Fibroblast of villous mesenchyme (primary cell): ENCODE results near the gene CHODL. TPM values are rescaled to one million over a fixed set of nuclear protein-coding genes. Genes with fewer than 3 reads are reported as not detected.

ENCODE experiments used
- DNase-seq: peaks from one replicate; pipeline ENCODE4 v3.0.0-alpha.2; 2010; ENCODE audit warnings: low read depth
- H3K4me3 ChIP-seq: 2 replicates; pipeline ENCODE4 v1.5.1; 2011; ENCODE audit warnings: low read depth, mild to moderate bottlenecking, low read length
- total RNA-seq: library from RNA; depleted of rRNA; stranded (reverse); fragments of >200 nt; gene quantifications from 2 replicates; pipeline ENCODE4 v1.2.3, GENCODE V29; 2012
- TF ChIP-seq, protein P1 (sequence below): IDR thresholded peaks from 2 replicates; pipeline ENCODE4 v1.5.1; 2012; ENCODE audit warnings: low read depth, mild to moderate bottlenecking, low read length; ENCODE audit not compliant: insufficient read depth

CHODL gene
- total RNA-seq, 1 donor = under 0.01 TPM

DNA sequence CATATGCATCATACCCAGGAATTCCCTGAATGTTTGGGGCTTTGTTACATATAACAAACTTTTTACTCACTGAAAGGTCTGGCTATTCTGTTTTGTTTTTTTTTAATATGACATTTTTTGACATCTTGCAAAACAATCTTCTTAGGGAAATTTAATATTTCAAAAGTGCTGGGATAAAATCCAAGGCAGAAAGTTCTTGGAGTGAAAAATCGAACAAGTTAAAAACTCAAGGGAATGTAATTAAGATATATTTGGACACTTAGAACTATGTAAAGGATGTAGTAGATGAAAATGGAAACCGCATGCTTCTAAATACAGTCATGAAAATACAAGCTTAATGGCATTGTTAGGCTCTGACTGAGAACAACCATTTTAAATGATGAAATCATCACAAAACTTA lies 8.6 kb downstream of the CHODL start:
- no peak for DNase-seq
- TF ChIP-seq, protein P1, sequence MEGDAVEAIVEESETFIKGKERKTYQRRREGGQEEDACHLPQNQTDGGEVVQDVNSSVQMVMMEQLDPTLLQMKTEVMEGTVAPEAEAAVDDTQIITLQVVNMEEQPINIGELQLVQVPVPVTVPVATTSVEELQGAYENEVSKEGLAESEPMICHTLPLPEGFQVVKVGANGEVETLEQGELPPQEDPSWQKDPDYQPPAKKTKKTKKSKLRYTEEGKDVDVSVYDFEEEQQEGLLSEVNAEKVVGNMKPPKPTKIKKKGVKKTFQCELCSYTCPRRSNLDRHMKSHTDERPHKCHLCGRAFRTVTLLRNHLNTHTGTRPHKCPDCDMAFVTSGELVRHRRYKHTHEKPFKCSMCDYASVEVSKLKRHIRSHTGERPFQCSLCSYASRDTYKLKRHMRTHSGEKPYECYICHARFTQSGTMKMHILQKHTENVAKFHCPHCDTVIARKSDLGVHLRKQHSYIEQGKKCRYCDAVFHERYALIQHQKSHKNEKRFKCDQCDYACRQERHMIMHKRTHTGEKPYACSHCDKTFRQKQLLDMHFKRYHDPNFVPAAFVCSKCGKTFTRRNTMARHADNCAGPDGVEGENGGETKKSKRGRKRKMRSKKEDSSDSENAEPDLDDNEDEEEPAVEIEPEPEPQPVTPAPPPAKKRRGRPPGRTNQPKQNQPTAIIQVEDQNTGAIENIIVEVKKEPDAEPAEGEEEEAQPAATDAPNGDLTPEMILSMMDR = no peak

DNA sequence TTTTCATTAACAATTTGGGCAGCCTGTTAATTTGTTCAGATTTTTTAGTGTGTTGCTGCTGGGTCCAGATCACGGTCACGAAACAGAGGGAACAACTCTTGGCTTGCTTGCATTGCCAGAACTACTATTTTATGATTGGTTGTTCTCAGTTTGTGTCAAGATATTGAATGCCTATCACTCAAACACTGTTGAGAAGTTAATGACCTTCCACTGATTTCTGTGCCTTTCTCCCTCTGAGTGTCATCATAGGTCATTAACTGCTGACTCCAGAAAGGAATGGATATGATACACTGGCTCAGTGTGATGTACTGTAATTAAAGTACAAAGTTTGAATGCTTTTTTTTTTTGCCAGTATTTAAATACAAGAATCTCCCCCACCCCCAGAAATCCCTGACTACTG lies 9.2 kb downstream of the CHODL start:
- DNase-seq = no peak
- H3K4me3 ChIP-seq = no peak overlapping the region
- TF ChIP-seq, protein P1 = no peak

More for the DNA sequence above, 8.6 kb downstream of the CHODL start:
- no peak overlapping the region for H3K4me3 ChIP-seq

- TF ChIP-seq, protein P1 = no peak
- no peak overlapping the region for H3K4me3 ChIP-seq
- no peak for DNase-seq
Observed at GRCh38 chr21:18265944-18266343, 21.3 kb downstream of the CHODL start.

GRCh38 chr21:18267496-18267895 lies 22.9 kb downstream of the CHODL start:
- DNase-seq = no peak
- TF ChIP-seq, protein P1 = no peak
- H3K4me3 ChIP-seq = no peak overlapping the region

DNA sequence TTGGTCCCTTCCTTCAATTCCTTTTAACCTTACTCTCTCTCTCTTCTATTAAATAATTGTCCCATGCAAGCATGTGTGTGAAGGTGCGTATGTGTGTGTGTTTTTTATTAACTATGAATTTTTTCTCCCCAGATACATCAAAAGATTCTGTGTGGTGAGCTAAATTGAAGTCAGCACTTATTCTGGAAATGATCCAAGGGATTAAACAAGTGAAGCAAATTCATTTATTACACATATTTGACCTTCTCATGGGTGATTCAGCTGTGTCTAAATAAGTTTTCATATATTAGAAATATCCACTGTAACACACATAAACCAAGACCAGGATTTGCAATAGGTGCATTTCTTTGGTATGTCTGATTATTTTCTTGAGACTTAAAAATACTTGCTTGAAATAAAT lies 24.3 kb downstream of the CHODL start:
- TF ChIP-seq, protein P1 = no peak
- no peak overlapping the region for H3K4me3 ChIP-seq
- no peak for DNase-seq

DNA sequence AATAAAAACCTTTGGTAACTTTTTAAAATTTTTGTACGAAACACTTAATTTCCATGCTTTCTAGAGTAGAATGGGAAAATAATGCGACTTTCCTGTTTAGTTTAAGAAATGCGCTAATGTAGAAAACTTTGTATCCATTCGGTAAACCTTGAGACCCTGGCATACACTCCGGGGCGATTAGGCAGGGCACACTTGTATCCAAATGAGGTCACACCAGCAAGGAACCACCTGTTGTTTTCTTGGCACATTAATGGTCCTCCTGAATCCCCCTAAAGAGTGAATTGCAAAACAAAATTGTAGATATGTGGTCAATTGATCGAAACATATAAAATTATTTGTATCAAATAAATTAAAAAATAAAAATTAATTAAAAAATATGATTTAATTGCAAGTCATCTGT lies 25.2 kb downstream of the CHODL start:
- no peak for DNase-seq
- TF ChIP-seq, protein P1 = no peak
- no peak overlapping the region for H3K4me3 ChIP-seq

DNA sequence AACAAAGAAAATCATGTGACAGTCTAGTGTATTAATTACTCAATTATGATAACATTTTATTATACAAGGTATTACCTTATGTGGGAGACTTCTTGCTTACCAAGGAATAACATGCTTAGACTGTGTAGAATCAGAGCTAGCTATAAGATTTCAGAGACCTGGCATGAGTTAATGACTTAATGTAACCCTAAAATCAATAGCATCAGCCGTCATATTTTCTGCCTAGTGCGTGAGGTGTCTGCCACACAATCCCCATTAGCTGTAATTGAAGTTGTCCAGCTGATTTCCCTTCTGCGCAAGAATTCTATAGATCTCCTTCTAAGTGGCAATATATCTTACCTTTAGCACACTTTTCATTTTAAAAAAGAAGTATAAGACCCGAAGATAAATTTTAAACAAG lies 28.8 kb downstream of the CHODL start:
- H3K4me3 ChIP-seq = no peak overlapping the region
- TF ChIP-seq, protein P1 = no peak

More for the DNA sequence above, 28.8 kb downstream of the CHODL start:
- no peak for DNase-seq
